Mesothelial cell of epicardium (in vitro differentiated cells): ENCODE results near the gene NDUFA11. TPM values are rescaled to one million over a fixed set of nuclear protein-coding genes. Genes with fewer than 3 reads are reported as not detected.

Experiments
- DNase-seq, 2 experiments: peaks; one replicate each; pipeline ENCODE4 v3.0.0; 2021; ENCODE audit warnings: low spot score in 2 of 2; ENCODE audit not compliant: unreplicated experiment in 2 of 2
- H3K27ac Mint-ChIP-seq: 2 replicates; pipeline ENCODE4 v1.8.0; 2021; ENCODE audit warnings: mixed read lengths
- H3K27me3 Mint-ChIP-seq: 2 replicates; pipeline ENCODE4 v1.8.0; 2021; ENCODE audit warnings: low read depth, mixed read lengths
- H3K36me3 Mint-ChIP-seq: 2 replicates; pipeline ENCODE4 v1.8.0; 2021; ENCODE audit warnings: mixed read lengths
- H3K4me1 Mint-ChIP-seq: 2 replicates; pipeline ENCODE4 v1.8.0; 2021; ENCODE audit warnings: mixed read lengths
- H3K4me3 Mint-ChIP-seq: 2 replicates; pipeline ENCODE4 v1.8.0; 2021; ENCODE audit warnings: mild to moderate bottlenecking, moderate library complexity, mixed read lengths
- H3K9me3 Mint-ChIP-seq: 2 replicates; pipeline ENCODE4 v1.8.0; 2021; ENCODE audit warnings: mixed read lengths
- CTCF ChIP-seq: fragments of 200-600 bp; sonication (generic); IDR thresholded peaks from one replicate; pipeline ENCODE4 v1.5.0; 2021; ENCODE audit warnings: antibody characterized with exemption; ENCODE audit not compliant: unreplicated experiment
- total RNA-seq: library from RNA; stranded (reverse); gene quantifications from 3 replicates; pipeline ENCODE4 v1.2.1, GENCODE V29; 2021

NDUFA11 gene
- total RNA-seq, 1 donor from 2014 or later, result 229 TPM

GRCh38 chr19:5949792-5950305, 46.3 kb upstream of the NDUFA11 start:
- peaks cover 64% of the 10 kb centered on the region for H3K4me1 Mint-ChIP-seq
- DNase-seq, result no peak
- H3K27me3 Mint-ChIP-seq, result no peaks in the 10 kb centered on the region
- no peak overlapping the region for H3K4me3 Mint-ChIP-seq
- no peaks in the 10 kb centered on the region for H3K9me3 Mint-ChIP-seq
- no peak for TF ChIP-seq CTCF
- H3K36me3 Mint-ChIP-seq, result peaks cover 5% of the 10 kb centered on the region
- no peak overlapping the region for H3K27ac Mint-ChIP-seq

- Mint-ChIP-seq H3K9me3 (no peaks in the 10 kb centered on the region), H3K4me3 (no peak overlapping the region), H3K4me1 (peaks cover 55% of the 10 kb centered on the region), H3K27ac (peak overlapping the region; percentile 5), H3K36me3 (peaks cover 5% of the 10 kb centered on the region), H3K27me3 (no peaks in the 10 kb centered on the region)
- DNase-seq, result no peak
- TF ChIP-seq CTCF, result no peak
Measured at GRCh38 chr19:5948752-5949564, 45.4 kb upstream of the NDUFA11 start.

GRCh38 chr19:5947435-5947834, 43.8 kb upstream of the NDUFA11 start:
- Mint-ChIP-seq H3K27me3 (no peaks in the 10 kb centered on the region), H3K4me1 (peaks cover 48% of the 10 kb centered on the region), H3K4me3 (no peak overlapping the region), H3K36me3 (peaks cover 5% of the 10 kb centered on the region), H3K9me3 (no peaks in the 10 kb centered on the region), H3K27ac (peak overlapping the region; percentile 3)
- no peak for TF ChIP-seq CTCF
- no peak for DNase-seq

- no peak for DNase-seq
- no peaks in the 10 kb centered on the region for H3K9me3 Mint-ChIP-seq
- TF ChIP-seq CTCF, result no peak
- H3K36me3 Mint-ChIP-seq, result peaks cover 8% of the 10 kb centered on the region
- H3K27ac Mint-ChIP-seq, result peak overlapping the region; percentile 47
- no peak overlapping the region for H3K4me3 Mint-ChIP-seq
- no peaks in the 10 kb centered on the region for H3K27me3 Mint-ChIP-seq
- peaks cover 22% of the 10 kb centered on the region for H3K4me1 Mint-ChIP-seq
Measured at GRCh38 chr19:5943623-5944022, 40.0 kb upstream of the NDUFA11 start.

- DNase-seq, result no peak
- peaks cover 12% of the 10 kb centered on the region for H3K36me3 Mint-ChIP-seq
- peaks cover 20% of the 10 kb centered on the region for H3K4me1 Mint-ChIP-seq
- no peak overlapping the region for H3K4me3 Mint-ChIP-seq
- TF ChIP-seq CTCF, result no peak
- peak overlapping the region; percentile 30 for H3K27ac Mint-ChIP-seq
- H3K27me3 Mint-ChIP-seq, result no peaks in the 10 kb centered on the region
- H3K9me3 Mint-ChIP-seq, result no peaks in the 10 kb centered on the region
Measured at GRCh38 chr19:5943045-5943444, 39.5 kb upstream of the NDUFA11 start.
